SK-N-SH treated with all-trans-retinoic acid at 6 μM for 48 hours (cell line): ENCODE measurements around the gene TMEM132A.

Source experiments
- ATAC-seq: fragments of 200-7000 bp; cut with Tn5 transposase; 3 replicates; pipeline ENCODE4 v1.9.1; 2020; ENCODE audit warnings: mild to moderate bottlenecking, moderate library complexity
- CSDC2 ChIP-seq: fragments of 250-450 bp; sonication (Bioruptor Pico); IDR thresholded peaks from 2 replicates; pipeline ENCODE4 v1.5.0; 2020; ENCODE audit warnings: mild to moderate bottlenecking, moderate library complexity
- CSRNP3 ChIP-seq: fragments of 250-450 bp; sonication (Bioruptor Pico); IDR thresholded peaks from 2 replicates; pipeline ENCODE4 v1.5.1; 2021; ENCODE audit warnings: mild to moderate bottlenecking, moderate library complexity
- ESRRG ChIP-seq: fragments of 250-450 bp; sonication (Bioruptor Pico); IDR thresholded peaks from 2 replicates; pipeline ENCODE4 v1.6.1; 2021; ENCODE audit warnings: mild to moderate bottlenecking
- GLIS3 ChIP-seq: fragments of 250-450 bp; sonication (Bioruptor Pico); IDR thresholded peaks from 2 replicates; pipeline ENCODE4 v1.5.0; 2020; ENCODE audit warnings: mild to moderate bottlenecking, moderate library complexity
- ISL1 ChIP-seq: fragments of 250-450 bp; sonication (Bioruptor Pico); IDR thresholded peaks from 2 replicates; pipeline ENCODE4 v2.1.2; 2022; ENCODE audit warnings: mild to moderate bottlenecking, moderate library complexity
- OSR1 ChIP-seq: fragments of 250-450 bp; sonication (Bioruptor Pico); IDR thresholded peaks from 2 replicates; pipeline ENCODE4 v1.8.0; 2022; ENCODE audit warnings: moderate library complexity, mild to moderate bottlenecking, inconsistent platforms
- PPARA ChIP-seq: fragments of 250-450 bp; sonication (Bioruptor Pico); IDR thresholded peaks from 2 replicates; pipeline ENCODE4 v1.5.0; 2020; ENCODE audit warnings: mild to moderate bottlenecking, borderline replicate concordance
- RARB ChIP-seq: fragments of 250-450 bp; sonication (Bioruptor Pico); IDR thresholded peaks from 2 replicates; pipeline ENCODE4 v1.8.0; 2021; ENCODE audit warnings: mild to moderate bottlenecking, moderate library complexity
- SNAI2 ChIP-seq: fragments of 250-450 bp; sonication (Bioruptor Pico); IDR thresholded peaks from 2 replicates; pipeline ENCODE4 v1.5.0; 2020; ENCODE audit warnings: mild to moderate bottlenecking, moderate library complexity
- TCF4 ChIP-seq: fragments of 250-450 bp; sonication (Bioruptor Pico); IDR thresholded peaks from 2 replicates; pipeline ENCODE4 v1.8.0; 2021; ENCODE audit warnings: mild to moderate bottlenecking, moderate library complexity, borderline replicate concordance
- TOX ChIP-seq: fragments of 250-450 bp; sonication (Bioruptor Pico); IDR thresholded peaks from 2 replicates; pipeline ENCODE4 v1.8.0; 2021; ENCODE audit warnings: mild to moderate bottlenecking, moderate library complexity, borderline replicate concordance
- ZC3H10 ChIP-seq: fragments of 250-450 bp; sonication (Bioruptor Pico); IDR thresholded peaks from 2 replicates; pipeline ENCODE4 v1.5.1; 2021; ENCODE audit warnings: mild to moderate bottlenecking, moderate library complexity
- ZFP3 ChIP-seq: fragments of 250-450 bp; sonication (Bioruptor Pico); IDR thresholded peaks from 2 replicates; pipeline ENCODE4 v1.5.0; 2020; ENCODE audit warnings: mild to moderate bottlenecking, moderate library complexity
- ZFP30 ChIP-seq: fragments of 450-650 bp; formaldehyde crosslinking; IDR thresholded peaks from 2 replicates; pipeline ENCODE4 v1.5.0; 2022; ENCODE audit warnings: mild to moderate bottlenecking, moderate library complexity
- ZNF70 ChIP-seq: fragments of 450-650 bp; formaldehyde crosslinking; IDR thresholded peaks from 2 replicates; pipeline ENCODE4 v1.5.0; 2020; ENCODE audit warnings: mild to moderate bottlenecking, moderate library complexity
- ZNF8 ChIP-seq: fragments of 450-650 bp; formaldehyde crosslinking; IDR thresholded peaks from 2 replicates; pipeline ENCODE4 v1.5.0; 2020; ENCODE audit warnings: mild to moderate bottlenecking, moderate library complexity
- TF ChIP-seq, protein P1 (sequence below): fragments of 250-450 bp; sonication (Bioruptor Pico); IDR thresholded peaks from 2 replicates; pipeline ENCODE4 v1.5.0; 2020; ENCODE audit warnings: mild to moderate bottlenecking, moderate library complexity
- TF ChIP-seq, protein P2 (sequence below): fragments of 250-450 bp; sonication (Bioruptor Pico); IDR thresholded peaks from 2 replicates; pipeline ENCODE4 v1.8.0; 2021; ENCODE audit warnings: low read depth, mild to moderate bottlenecking, moderate library complexity, borderline replicate concordance

Gene TMEM132A

GRCh38 chr11:60915248-60915914 lies 8.9 kb upstream of the TMEM132A start:
- no peak for TF ChIP-seq TOX
- TF ChIP-seq, protein P1, sequence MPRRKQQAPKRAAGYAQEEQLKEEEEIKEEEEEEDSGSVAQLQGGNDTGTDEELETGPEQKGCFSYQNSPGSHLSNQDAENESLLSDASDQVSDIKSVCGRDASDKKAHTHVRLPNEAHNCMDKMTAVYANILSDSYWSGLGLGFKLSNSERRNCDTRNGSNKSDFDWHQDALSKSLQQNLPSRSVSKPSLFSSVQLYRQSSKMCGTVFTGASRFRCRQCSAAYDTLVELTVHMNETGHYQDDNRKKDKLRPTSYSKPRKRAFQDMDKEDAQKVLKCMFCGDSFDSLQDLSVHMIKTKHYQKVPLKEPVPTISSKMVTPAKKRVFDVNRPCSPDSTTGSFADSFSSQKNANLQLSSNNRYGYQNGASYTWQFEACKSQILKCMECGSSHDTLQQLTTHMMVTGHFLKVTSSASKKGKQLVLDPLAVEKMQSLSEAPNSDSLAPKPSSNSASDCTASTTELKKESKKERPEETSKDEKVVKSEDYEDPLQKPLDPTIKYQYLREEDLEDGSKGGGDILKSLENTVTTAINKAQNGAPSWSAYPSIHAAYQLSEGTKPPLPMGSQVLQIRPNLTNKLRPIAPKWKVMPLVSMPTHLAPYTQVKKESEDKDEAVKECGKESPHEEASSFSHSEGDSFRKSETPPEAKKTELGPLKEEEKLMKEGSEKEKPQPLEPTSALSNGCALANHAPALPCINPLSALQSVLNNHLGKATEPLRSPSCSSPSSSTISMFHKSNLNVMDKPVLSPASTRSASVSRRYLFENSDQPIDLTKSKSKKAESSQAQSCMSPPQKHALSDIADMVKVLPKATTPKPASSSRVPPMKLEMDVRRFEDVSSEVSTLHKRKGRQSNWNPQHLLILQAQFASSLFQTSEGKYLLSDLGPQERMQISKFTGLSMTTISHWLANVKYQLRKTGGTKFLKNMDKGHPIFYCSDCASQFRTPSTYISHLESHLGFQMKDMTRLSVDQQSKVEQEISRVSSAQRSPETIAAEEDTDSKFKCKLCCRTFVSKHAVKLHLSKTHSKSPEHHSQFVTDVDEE (CRISPR knock-in tag) = no peak
- no peak for TF ChIP-seq CSDC2 (CRISPR knock-in tag)
- no peak for TF ChIP-seq ISL1
- TF ChIP-seq ZFP30 (CRISPR knock-in tag) = no peak
- no peak for TF ChIP-seq PPARA
- peak; percentile 63 for ATAC-seq

GRCh38 chr11:60916669-60917206 lies 7.5 kb upstream of the TMEM132A start:
- ATAC-seq = no peak
- no peak for TF ChIP-seq PPARA
- TF ChIP-seq ZC3H10 (CRISPR knock-in tag) = no peak
- TF ChIP-seq ESRRG (CRISPR knock-in tag) = no peak
- TF ChIP-seq ZFP30 (CRISPR knock-in tag) = no peak

GRCh38 chr11:60917267-60917666 lies 7.0 kb upstream of the TMEM132A start:
- no peak for ATAC-seq
- TF ChIP-seq PPARA (no peak), GLIS3 (CRISPR knock-in tag) (no peak), ZC3H10 (CRISPR knock-in tag) (no peak), ZFP3 (CRISPR knock-in tag) (no peak), TCF4 (no peak), RARB (CRISPR knock-in tag) (no peak), ISL1 (no peak), SNAI2 (CRISPR knock-in tag) (no peak), CSRNP3 (no peak), OSR1 (no peak)
- TF ChIP-seq, protein P1 (CRISPR knock-in tag) = no peak
- TF ChIP-seq, protein P2, sequence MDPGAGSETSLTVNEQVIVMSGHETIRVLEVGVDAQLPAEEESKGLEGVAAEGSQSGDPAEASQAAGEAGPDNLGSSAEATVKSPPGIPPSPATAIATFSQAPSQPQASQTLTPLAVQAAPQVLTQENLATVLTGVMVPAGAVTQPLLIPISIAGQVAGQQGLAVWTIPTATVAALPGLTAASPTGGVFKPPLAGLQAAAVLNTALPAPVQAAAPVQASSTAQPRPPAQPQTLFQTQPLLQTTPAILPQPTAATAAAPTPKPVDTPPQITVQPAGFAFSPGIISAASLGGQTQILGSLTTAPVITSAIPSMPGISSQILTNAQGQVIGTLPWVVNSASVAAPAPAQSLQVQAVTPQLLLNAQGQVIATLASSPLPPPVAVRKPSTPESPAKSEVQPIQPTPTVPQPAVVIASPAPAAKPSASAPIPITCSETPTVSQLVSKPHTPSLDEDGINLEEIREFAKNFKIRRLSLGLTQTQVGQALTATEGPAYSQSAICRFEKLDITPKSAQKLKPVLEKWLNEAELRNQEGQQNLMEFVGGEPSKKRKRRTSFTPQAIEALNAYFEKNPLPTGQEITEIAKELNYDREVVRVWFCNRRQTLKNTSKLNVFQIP (CRISPR knock-in tag) = no peak
- TF ChIP-seq, all 23 proteins: peak for 0

- no peak for ATAC-seq
- TF ChIP-seq CSRNP3 = no peak
- TF ChIP-seq PPARA = no peak
- no peak for TF ChIP-seq TOX
- no peak for TF ChIP-seq ZNF70 (CRISPR knock-in tag)
- no peak for TF ChIP-seq TCF4
- TF ChIP-seq ZFP30 (CRISPR knock-in tag) = no peak
- TF ChIP-seq, protein P2 (CRISPR knock-in tag) = no peak
- no peak for TF ChIP-seq ZNF8 (CRISPR knock-in tag)
- TF ChIP-seq, protein P1 (CRISPR knock-in tag) = no peak
Observed at GRCh38 chr11:60918251-60918938, 5.9 kb upstream of the TMEM132A start.
